GM12878 (cell line): ENCODE measurements around the gene PALLD. TPM values are rescaled to one million over a fixed set of nuclear protein-coding genes. Genes with fewer than 3 reads are reported as not detected.

Source experiments
- ATAC-seq: fragments of 200-7000 bp; cut with Tn5 transposase; 3 replicates; pipeline ENCODE4 v1.9.1; 2020; ENCODE audit warnings: mild to moderate bottlenecking, moderate library complexity
- BruUV-seq: library from RNA; stranded (reverse); fragments of 400-500 nt; replicated peaks from 2 replicates; lab custom pipeline; 2021; lab: Mats Ljungman, UMichigan
- CTCF ChIA-PET: fragments of 300-600 bp; sonication (Branson Sonifier 250); formaldehyde crosslinking; extraction: SDS; loops from one replicate; lab custom pipeline; 2021; ENCODE audit warnings: inconsistent platforms; lab: Yijun Ruan, JAX
- POLR2A ChIA-PET: fragments of 350-600 bp; formaldehyde crosslinking; extraction: SDS; loops from one replicate; lab custom pipeline; 2021; ENCODE audit warnings: inconsistent platforms; lab: Charles Lee
- RAD21 ChIA-PET: fragments of 300-600 bp; sonication (Branson Sonifier 250); formaldehyde crosslinking; loops from one replicate; lab custom pipeline; 2023; ENCODE audit warnings: antibody characterized with exemption; ENCODE audit not compliant: unreplicated experiment; lab: Charles Lee
- SMC1A ChIA-PET: fragments of 300-600 bp; sonication (Branson Sonifier 250); formaldehyde crosslinking; loops from one replicate; lab custom pipeline; 2023; ENCODE audit not compliant: unreplicated experiment, uncharacterized antibody; lab: Charles Lee
- DNase-seq: peaks from one replicate; pipeline ENCODE4 v3.0.0-alpha.2; 2011; ENCODE audit warnings: low read depth, low spot score
- FAIRE-seq: peaks from 3 replicates; lab custom pipeline; 2011; peaks lifted over from hg19 to GRCh38; lab: Jason Lieb, UNC
- H2AFZ ChIP-seq: 2 replicates; pipeline ENCODE4 v1.6.0; 2011; ENCODE audit warnings: low read depth, low read length, control low read depth; ENCODE audit not compliant: control insufficient read depth
- H3K27ac ChIP-seq: 2 replicates; pipeline ENCODE4 v1.5.1; 2011; ENCODE audit warnings: control low read depth; ENCODE audit not compliant: control insufficient read depth, insufficient read depth
- H3K27me3 ChIP-seq, 2 experiments: replicated peaks in 1 of 2; 2 replicates each; pipeline versions ENCODE4 v1.6.0 to v1.6.1; 2011; ENCODE audit warnings: low read length in 1 of 2; ENCODE audit not compliant: control insufficient read depth in 2 of 2, insufficient read depth in 2 of 2
- H3K36me3 ChIP-seq, 2 experiments: 2 replicates each; pipeline ENCODE4 v1.5.1; 2011; ENCODE audit warnings: low read length in 1 of 2; ENCODE audit not compliant: control insufficient read depth in 2 of 2, insufficient read depth in 2 of 2
- H3K4me1 ChIP-seq: 2 replicates; pipeline ENCODE4 v1.6.1; 2011; ENCODE audit warnings: mild to moderate bottlenecking, low read length, moderate library complexity, mixed read lengths; ENCODE audit not compliant: control insufficient read depth, insufficient read depth
- H3K4me2 ChIP-seq: 2 replicates; pipeline ENCODE4 v1.6.0; 2011; ENCODE audit warnings: control low read depth; ENCODE audit not compliant: control insufficient read depth, insufficient read depth
- H3K4me3 ChIP-seq: fragments of 200-600 bp; sonication (generic); 2 replicates; pipeline ENCODE4 v1.5.1; 2016
- H3K79me2 ChIP-seq: 2 replicates; pipeline ENCODE4 v1.6.0; 2011; ENCODE audit warnings: low read length; ENCODE audit not compliant: control insufficient read depth, insufficient read depth
- H3K9ac ChIP-seq: 2 replicates; pipeline ENCODE4 v1.8.0; 2011; ENCODE audit warnings: low read length, control low read depth, mixed read lengths; ENCODE audit not compliant: control insufficient read depth, insufficient read depth
- H3K9me3 ChIP-seq: replicated peaks from 3 replicates; pipeline ENCODE4 v1.5.1; 2011; ENCODE audit warnings: mild to moderate bottlenecking, low read length; ENCODE audit not compliant: control insufficient read depth, insufficient read depth
- H4K20me1 ChIP-seq: 2 replicates; pipeline ENCODE4 v1.6.0; 2011; ENCODE audit not compliant: control insufficient read depth, insufficient read depth
- E2F4 ChIP-seq: IDR thresholded peaks from 2 replicates; pipeline ENCODE4 v1.6.1; 2012; ENCODE audit warnings: low read depth, low read length, improper control_type of control experiment
- EP300 ChIP-seq, 2 experiments: fragments of 150-350 bp in 1 of 2; IDR thresholded peaks; 2 replicates each; pipeline ENCODE4 v1.6.1; 2011 to 2012; ENCODE audit warnings: low read depth in 2 of 2, low read length in 2 of 2, borderline replicate concordance in 1 of 2, improper control_type of control experiment in 1 of 2, inconsistent platforms in 1 of 2; ENCODE audit not compliant: control insufficient read depth in 1 of 2
- EZH2 ChIP-seq: IDR thresholded peaks from 2 replicates; pipeline ENCODE4 v1.6.1; 2012; ENCODE audit warnings: low read depth, mild to moderate bottlenecking, control low read depth, inconsistent platforms, low read length, borderline replicate concordance; ENCODE audit not compliant: control insufficient read depth
- FOXM1 ChIP-seq: IDR thresholded peaks from 2 replicates; pipeline ENCODE4 v1.6.1; 2012; ENCODE audit warnings: low read depth, mild to moderate bottlenecking, inconsistent platforms, low read length, moderate library complexity
- HDAC2 ChIP-seq: fragments of 200-600 bp; sonication (generic); IDR thresholded peaks from 2 replicates; pipeline ENCODE4 v1.6.1; 2017
- MAX ChIP-seq: IDR thresholded peaks from 2 replicates; pipeline ENCODE4 v1.6.1; 2012; ENCODE audit warnings: low read depth, low read length, improper control_type of control experiment
- MEF2A ChIP-seq: IDR thresholded peaks from 2 replicates; pipeline ENCODE4 v1.6.1; 2011; ENCODE audit warnings: low read depth, mild to moderate bottlenecking, low read length, moderate library complexity; ENCODE audit not compliant: insufficient read depth
- PAX5 ChIP-seq: IDR thresholded peaks from 2 replicates; pipeline ENCODE4 v1.6.1; 2011; ENCODE audit warnings: low read depth, low read length, borderline replicate concordance
- RB1 ChIP-seq: fragments of 450-650 bp; formaldehyde crosslinking; IDR thresholded peaks from 2 replicates; pipeline ENCODE4 v1.6.1; 2017; ENCODE audit warnings: mild to moderate bottlenecking, borderline replicate concordance
- SIX5 ChIP-seq: IDR thresholded peaks from 2 replicates; pipeline ENCODE4 v1.6.1; 2011; ENCODE audit warnings: mild to moderate bottlenecking, low read depth, low read length, moderate library complexity; ENCODE audit not compliant: severe bottlenecking
- SKIL ChIP-seq: fragments of 450-650 bp; IDR thresholded peaks from 2 replicates; pipeline ENCODE4 v1.6.1; 2017; ENCODE audit warnings: mild to moderate bottlenecking, low read depth, inconsistent platforms; ENCODE audit not compliant: poor library complexity, severe bottlenecking
- SMAD5 ChIP-seq: IDR thresholded peaks from 2 replicates; pipeline ENCODE4 v1.6.1; 2016; ENCODE audit warnings: antibody characterized with exemption, low read depth
- SMARCA5 ChIP-seq: fragments of 450-650 bp; IDR thresholded peaks from 2 replicates; pipeline ENCODE4 v1.6.1; 2017; ENCODE audit warnings: mild to moderate bottlenecking
- YY1 ChIP-seq: IDR thresholded peaks from 2 replicates; pipeline ENCODE4 v1.6.1; 2011; ENCODE audit warnings: low read depth, mild to moderate bottlenecking, low read length
- ZBTB33 ChIP-seq: fragments of 450-650 bp; IDR thresholded peaks from 2 replicates; pipeline ENCODE4 v1.6.1; 2017; ENCODE audit warnings: mild to moderate bottlenecking
- WGBS: methylation state at CpG from one replicate; pipeline ENCODE4 v1.1.6; 2016; ENCODE audit warnings: low lambda C conversion rate; ENCODE audit not compliant: insufficient replicate concordance, insufficient coverage; ENCODE audit errors: missing lambda C conversion rate; 5-methylcytosine and 5-hydroxymethylcytosine counted together
- in situ Hi-C: fragments of 300-500 bp; cut with MboI; formaldehyde crosslinking; loops from 9 replicates; pipeline ENCODE4 v1.14.3; 2018; ENCODE audit warnings: mixed read lengths
- intact Hi-C: fragments of 100-400 bp; cut with micrococcal nuclease; formaldehyde crosslinking; loops from one replicate; pipeline ENCODE4 v1.14.2; 2022; ENCODE audit not compliant: unreplicated experiment
- polyA plus RNA-seq, 11 experiments: library from polyadenylated mRNA; depleted of rRNA in 4 of 11; unstranded in 6 of 11; stranded (reverse) in 5 of 11; fragments of >200 nt; fragmentation: Nextera tagmentation in 4 of 11; fragmentation: Illumina TruSeq in 1 of 11; extraction: Ambion mirVana in 4 of 11; extraction: Trizol in 1 of 11; gene quantifications; 1 replicate in 1 of 11; 2 replicates in 10 of 11; pipeline versions ENCODE4 v1.2.1 to v1.2.3, GENCODE V29; 2011 to 2016; ENCODE audit warnings: inconsistent platforms in 2 of 11, missing spikeins in 2 of 11, low read depth in 1 of 11
- total RNA-seq, 4 experiments: library from RNA; depleted of rRNA in 3 of 4; stranded (reverse); fragments of >200 nt in 3 of 4; fragmentation: Illumina TruSeq in 1 of 4; extraction: Trizol in 1 of 4; gene quantifications; 2 replicates each; pipeline versions ENCODE4 v1.2.1 to v1.2.3, GENCODE V29; 2013 to 2021

Gene PALLD
- total and polyA plus RNA-seq, 10 of the 15 experiments (the other 5 are each of a cell fraction or from before 2014, with no cell fraction given) = 1.0 to 7.7 (median 1.7) TPM

GRCh38 chr4:168892475-168892874, 395.6 kb downstream of the PALLD start (continued):
- TF ChIP-seq MAX = no peak

GRCh38 chr4:168893205-168893604, 396.4 kb downstream of the PALLD start:
- ATAC-seq (no peak), FAIRE-seq (no peak), DNase-seq (no peak)
- Histone ChIP-seq H3K4me1 (no peaks in the 10 kb centered on the region), H2AFZ (no peak overlapping the region), H3K79me2 (no peaks in the 10 kb centered on the region), H3K9ac (no peak overlapping the region), H3K27me3 (no peaks in the 10 kb centered on the region), H3K36me3 (no peaks in the 10 kb centered on the region; a peak in 1 of 4 replicates), H3K4me2 (no peak overlapping the region), H3K4me3 (no peak overlapping the region), H3K9me3 (no peaks in the 10 kb centered on the region), H4K20me1 (no peaks in the 10 kb centered on the region), H3K27ac (no peak overlapping the region)
- intact Hi-C loops = no loop called here
- in situ Hi-C loops = no loop called here
- CTCF ChIA-PET = interaction anchor here (1.1 to 1.4 kb wide), 2 partner anchors 26 to 308 kb away, joined by 3 to 4 read pairs; no protein-coding TSS in a partner anchor
- POLR2A ChIA-PET = no interaction called here
- SMC1A ChIA-PET = interaction anchor here (1.3 to 1.7 kb wide), 3 partner anchors 11 to 307 kb away, joined by 3 to 5 read pairs (median 3); no protein-coding TSS in a partner anchor
- WGBS = 100% methylated on average over 2 of the region's 2 CpGs
- RAD21 ChIA-PET = no interaction called here
- BruUV-seq = no TSS peak
- no peak for TF ChIP-seq EZH2
- no peak for TF ChIP-seq RB1
- no peak for TF ChIP-seq FOXM1
- no peak for TF ChIP-seq EP300 (IDR thresholded peaks at IDR 0.05; ENCODE audit: borderline replicate concordance in 1 of 2, control insufficient read depth in 1 of 2, low read depth in 2 of 2, low read length in 2 of 2)
- no peak for TF ChIP-seq E2F4
- TF ChIP-seq SIX5 = no peak
- no peak for TF ChIP-seq SMAD5
- no peak for TF ChIP-seq YY1
- no peak for TF ChIP-seq ZBTB33
- TF ChIP-seq SMARCA5 = no peak
- no peak for TF ChIP-seq MEF2A
- no peak for TF ChIP-seq SKIL
- no peak for TF ChIP-seq PAX5
- no peak for TF ChIP-seq HDAC2
